PFSK-1 (cell line): ENCODE results near the gene IGSF21.

Source experiments
- FOXP2 ChIP-seq: optimal IDR thresholded peaks from 2 replicates; pipeline ENCODE3; 2011; ENCODE audit warnings: borderline replicate concordance, control low read depth, inconsistent platforms; ENCODE audit not compliant: insufficient read depth; ENCODE audit errors: extremely low read length, extremely low read depth
- POLR2AphosphoS5 ChIP-seq: IDR thresholded peaks from 2 replicates; pipeline ENCODE4 v1.6.1; 2012; ENCODE audit warnings: low read depth, mild to moderate bottlenecking, control low read depth, low read length, moderate library complexity
- REST ChIP-seq, 2 experiments: IDR thresholded peaks; 2 replicates each; pipeline versions ENCODE4 v1.6.1 to v1.8.0; 2011 to 2012; ENCODE audit warnings: low read depth in 2 of 2, low read length in 2 of 2, control low read depth in 1 of 2, inconsistent platforms in 1 of 2, mild to moderate bottlenecking in 1 of 2, moderate library complexity in 1 of 2; ENCODE audit not compliant: insufficient read depth in 1 of 2
- SIN3A ChIP-seq: IDR thresholded peaks from 2 replicates; pipeline ENCODE4 v1.6.1; 2012; ENCODE audit warnings: mild to moderate bottlenecking, low read length, moderate library complexity, borderline replicate concordance; ENCODE audit not compliant: insufficient read depth
- TAF1 ChIP-seq: IDR thresholded peaks from 2 replicates; pipeline ENCODE4 v1.6.1; 2012; ENCODE audit warnings: low read length, control low read depth, borderline replicate concordance; ENCODE audit not compliant: insufficient read depth

The IGSF21 gene

GRCh38 chr1:18319099-18319498 is 211.5 kb downstream of the IGSF21 start:
- no peak for TF ChIP-seq SIN3A
- TF ChIP-seq TAF1 = no peak
- TF ChIP-seq FOXP2 = no peak
- TF ChIP-seq POLR2AphosphoS5 = no peak
- no peak for TF ChIP-seq REST (IDR thresholded peaks at IDR 0.05; ENCODE audit: insufficient read depth in 1 of 2, low read depth in 2 of 2, low read length in 2 of 2)

DNA sequence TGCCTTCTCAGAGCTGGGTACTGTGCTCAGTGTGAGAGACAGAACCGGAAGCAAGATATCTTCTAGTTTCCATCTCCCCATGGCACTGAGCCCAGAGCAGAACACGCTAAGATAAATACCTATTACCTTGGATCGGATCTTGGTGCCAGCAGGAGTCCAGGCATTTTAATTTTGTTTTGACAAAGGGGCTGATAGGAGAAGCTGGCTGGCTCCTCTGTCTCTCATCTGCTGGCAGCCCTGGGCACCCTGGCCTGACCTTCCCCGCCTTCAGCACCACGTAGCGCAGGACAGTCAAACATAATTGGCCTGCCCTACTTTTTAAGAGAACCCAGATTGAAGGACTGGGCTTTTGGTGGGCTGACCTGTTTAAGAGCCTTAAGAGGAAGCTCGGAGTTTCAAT is 212.5 kb downstream of the IGSF21 start:
- no peak for TF ChIP-seq FOXP2

GRCh38 chr1:18322368-18323032 is 214.9 kb downstream of the IGSF21 start:
- no peak for TF ChIP-seq TAF1
- TF ChIP-seq FOXP2 = no peak
- TF ChIP-seq REST (IDR thresholded peaks at IDR 0.05; ENCODE audit: insufficient read depth in 1 of 2, low read depth in 2 of 2, low read length in 2 of 2) = no peak
- no peak for TF ChIP-seq POLR2AphosphoS5
- no peak for TF ChIP-seq SIN3A

GRCh38 chr1:18323259-18323658 is 215.7 kb downstream of the IGSF21 start:
- no peak for TF ChIP-seq POLR2AphosphoS5
- no peak for TF ChIP-seq SIN3A
- no peak for TF ChIP-seq FOXP2
- TF ChIP-seq TAF1 = no peak
- TF ChIP-seq REST (IDR thresholded peaks at IDR 0.05; ENCODE audit: insufficient read depth in 1 of 2, low read depth in 2 of 2, low read length in 2 of 2) = no peak

GRCh38 chr1:18324246-18324645 is 216.6 kb downstream of the IGSF21 start:
- TF ChIP-seq SIN3A (no peak), FOXP2 (no peak), POLR2AphosphoS5 (no peak), REST (IDR thresholded peaks at IDR 0.05; ENCODE audit: insufficient read depth in 1 of 2, low read depth in 2 of 2, low read length in 2 of 2) (no peak), TAF1 (no peak)
